HG03175 (cell line): ENCODE data around the gene NYAP1.
"Not testable (repeated sequence)": the region's sequence is repeated elsewhere in the genome, so short reads cannot be mapped to it uniquely, and the experiment has no call there.

Experiments
- ATAC-seq: cut with Tn5 transposase; IDR thresholded peaks from one replicate; pipeline ENCODE4 v1.9.1; 2021; ENCODE audit warnings: mild to moderate bottlenecking, moderate library complexity; ENCODE audit not compliant: unreplicated experiment

The NYAP1 gene

DNA sequence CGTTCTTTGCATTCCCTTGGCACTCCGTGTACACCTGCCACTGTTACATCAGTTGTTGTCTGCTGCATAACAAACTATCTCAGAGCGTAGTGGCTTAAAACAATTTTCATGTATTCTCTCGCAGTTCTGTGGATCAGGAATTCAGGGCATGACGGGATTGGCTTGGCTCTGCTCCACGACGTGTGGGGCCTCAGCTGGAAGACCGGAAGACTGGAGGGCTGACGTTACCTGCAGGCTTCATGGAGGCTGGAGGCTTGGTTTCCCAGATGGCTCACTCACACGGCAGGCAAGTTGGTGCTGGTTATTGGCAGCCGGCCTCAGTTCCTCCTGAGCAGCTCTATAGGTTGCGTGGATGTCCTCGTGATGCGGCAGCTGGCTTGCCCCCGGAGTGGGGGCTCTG is 25.5 kb downstream of the NYAP1 start:
- ATAC-seq = no peak

GRCh38 chr7:100510437-100511239 is 26.9 kb downstream of the NYAP1 start:
- no peak for ATAC-seq

DNA sequence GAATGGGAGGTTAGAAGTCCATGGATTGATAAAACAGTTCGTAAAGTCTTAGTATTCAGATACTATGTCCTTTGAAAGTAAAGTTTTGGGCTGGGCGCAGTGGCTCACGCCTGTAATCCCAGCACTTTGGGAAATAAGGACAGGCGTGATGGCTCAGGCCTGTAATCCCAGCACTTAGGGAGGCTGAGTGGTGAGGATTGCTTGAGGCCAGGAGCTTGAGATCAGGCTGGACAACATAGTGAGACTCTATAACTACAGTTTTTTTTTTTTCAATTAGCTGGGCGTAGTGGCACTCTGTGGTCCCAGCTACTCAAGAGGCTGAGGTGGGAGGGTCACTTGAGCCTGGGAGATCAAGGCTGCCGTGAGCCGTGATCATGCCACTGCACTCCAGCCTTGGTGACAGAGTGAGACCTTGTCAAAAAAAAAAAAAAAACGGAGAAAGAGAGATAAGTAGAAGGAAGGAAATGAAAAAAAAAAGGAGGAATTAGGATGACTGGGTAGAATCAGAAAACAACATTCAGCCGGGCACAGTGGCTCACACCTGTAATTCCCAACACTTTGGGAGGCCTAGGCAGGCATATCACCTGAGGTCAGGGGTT is 29.6 kb downstream of the NYAP1 start:
- no peak for ATAC-seq

GRCh38 chr7:100515072-100515532 is 31.4 kb downstream of the NYAP1 start:
- ATAC-seq = no peak

GRCh38 chr7:100516135-100516812 is 32.5 kb downstream of the NYAP1 start:
- peak; percentile 64 for ATAC-seq

- no peak for ATAC-seq
Observed at GRCh38 chr7:100517305-100517704, 33.6 kb downstream of the NYAP1 start.

- no peak for ATAC-seq
Observed at GRCh38 chr7:100519580-100519979, 35.9 kb downstream of the NYAP1 start.

DNA sequence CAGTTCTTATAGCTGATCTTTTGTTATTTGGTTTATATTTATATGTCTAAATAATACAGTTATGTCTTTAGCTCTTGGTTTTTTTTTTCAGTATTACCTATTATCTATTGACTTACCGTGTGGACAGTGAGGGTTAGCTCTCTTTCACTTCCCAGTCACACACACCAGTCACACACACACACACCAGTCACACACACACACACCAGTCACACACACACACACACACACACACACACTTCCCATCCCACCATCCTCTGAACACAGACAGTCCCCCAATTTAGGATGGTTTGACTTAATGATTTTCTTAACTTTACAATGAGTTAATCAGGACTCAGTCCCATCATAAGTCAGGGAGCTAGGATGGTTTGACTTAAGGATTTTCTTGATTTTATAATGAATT is 36.4 kb downstream of the NYAP1 start:
- ATAC-seq = no peak

DNA sequence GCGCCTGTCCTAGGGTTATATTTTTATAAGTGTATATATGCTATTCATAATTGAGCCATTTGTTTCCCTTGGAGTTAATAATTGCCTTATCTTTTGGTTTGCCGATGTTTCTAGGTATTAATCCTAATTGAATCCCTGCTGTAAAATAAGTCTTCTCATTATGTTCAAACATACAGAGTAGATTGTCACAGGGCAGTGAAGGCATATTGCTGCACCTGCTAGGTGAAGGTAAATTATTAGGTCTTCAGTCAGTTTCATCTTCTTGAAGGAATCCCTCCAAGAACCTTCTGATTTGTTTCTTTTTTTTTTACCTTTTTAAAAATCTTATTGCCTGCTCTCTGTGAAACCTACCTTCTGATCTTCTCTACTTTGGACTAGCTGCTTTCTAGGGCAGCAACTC is 37.3 kb downstream of the NYAP1 start:
- no peak for ATAC-seq

GRCh38 chr7:100521909-100522593 is 38.3 kb downstream of the NYAP1 start:
- ATAC-seq = not testable (repeated sequence)

GRCh38 chr7:100523192-100523591 is 39.5 kb downstream of the NYAP1 start:
- not testable (repeated sequence) for ATAC-seq

- ATAC-seq = not testable (repeated sequence)
Observed at GRCh38 chr7:100528108-100528866, 44.6 kb downstream of the NYAP1 start.

DNA sequence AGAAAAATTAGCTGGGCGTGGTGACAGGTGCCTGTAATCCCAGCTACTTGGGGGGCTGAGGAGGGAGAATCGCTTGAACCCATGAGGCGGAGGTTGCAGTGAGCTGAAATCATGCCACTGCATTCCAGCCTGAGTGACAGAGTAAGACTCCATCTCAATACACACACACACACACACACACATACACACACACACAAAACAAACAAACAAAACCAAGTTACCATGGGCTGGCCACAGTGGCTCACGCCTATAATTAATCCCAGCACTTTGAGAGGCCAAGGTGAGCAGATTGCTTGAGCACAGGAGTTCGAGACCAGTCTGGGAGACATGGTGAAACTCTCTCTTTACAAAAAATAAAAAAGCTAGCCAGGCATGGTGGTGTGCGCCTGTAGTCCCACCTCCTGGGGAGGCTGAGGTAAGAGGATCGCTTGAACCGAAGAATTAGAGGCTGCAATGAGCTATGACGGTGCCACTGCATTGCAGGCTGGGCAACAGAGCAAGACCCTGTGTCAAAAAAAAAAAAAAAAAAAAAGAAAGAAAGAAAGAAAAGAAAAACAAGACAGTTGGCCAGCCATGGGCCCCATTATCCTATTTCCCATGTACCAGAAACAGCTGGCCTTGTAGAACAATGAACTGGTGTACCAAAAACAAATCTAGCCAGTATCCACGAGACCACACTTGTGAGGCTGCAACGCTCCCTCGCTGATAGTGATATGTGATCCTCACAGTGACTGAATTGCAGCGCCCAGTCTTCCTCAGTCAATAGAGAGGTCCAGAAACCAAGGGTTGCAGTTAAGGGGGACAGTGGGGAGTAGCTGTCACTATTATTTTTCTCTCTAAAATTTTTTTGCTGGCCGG is 48.7 kb downstream of the NYAP1 start:
- ATAC-seq = no peak

DNA sequence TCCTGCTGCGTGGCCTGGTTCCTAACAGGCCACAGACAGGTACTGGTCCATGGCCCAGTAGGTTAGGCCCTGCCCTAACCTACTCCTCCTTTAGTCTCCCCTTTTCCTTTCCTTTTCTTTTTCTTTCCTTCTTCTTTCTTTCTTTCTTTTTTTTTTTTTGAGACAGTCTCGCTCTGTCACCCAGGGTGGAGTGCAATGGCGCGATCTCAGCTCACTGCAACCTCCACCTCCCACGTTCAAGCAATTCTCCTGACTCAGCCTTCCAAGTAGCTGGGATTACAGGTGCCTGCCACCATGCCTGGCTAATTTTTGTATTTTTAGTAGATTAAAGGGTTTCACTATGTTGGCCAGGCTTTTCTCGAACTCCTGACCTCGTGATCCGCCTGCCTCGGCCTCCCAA is 52.3 kb downstream of the NYAP1 start:
- ATAC-seq = not testable (repeated sequence)

DNA sequence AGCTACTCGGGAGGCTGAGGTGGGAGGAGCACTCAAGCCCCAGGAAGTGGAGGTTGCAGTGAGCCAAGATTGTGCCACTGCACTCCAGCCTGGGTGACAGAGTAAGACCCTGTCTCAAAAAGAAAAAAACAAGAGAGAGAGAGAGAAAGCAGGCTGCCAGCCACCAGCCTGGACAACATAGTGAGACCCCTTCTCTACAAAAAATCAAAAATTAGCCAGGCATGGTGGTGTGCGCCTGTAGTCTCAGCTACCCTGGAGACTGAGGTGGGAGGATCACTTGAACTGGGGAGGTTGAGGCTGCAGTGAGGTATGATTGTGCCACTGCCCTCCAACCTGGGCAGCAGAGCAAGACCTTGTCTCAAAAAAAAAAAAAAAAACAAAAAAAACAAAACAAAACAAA is 53.0 kb downstream of the NYAP1 start:
- ATAC-seq = not testable (repeated sequence)

DNA sequence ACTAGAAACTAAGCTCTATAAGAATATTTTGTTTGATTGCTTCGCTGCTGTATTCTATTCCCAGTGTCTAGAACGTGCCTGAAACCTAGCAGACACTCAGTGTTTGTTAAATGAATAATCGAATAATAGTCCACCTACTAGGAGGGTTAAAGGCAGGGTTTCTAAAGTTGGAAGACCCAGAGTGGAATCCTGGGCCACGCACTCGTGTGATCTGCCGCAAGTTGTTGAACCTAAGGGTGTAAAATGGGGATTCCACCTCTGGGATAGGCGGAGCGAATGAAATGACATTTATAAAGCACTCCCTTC is 54.6 kb downstream of the NYAP1 start:
- no peak for ATAC-seq

DNA sequence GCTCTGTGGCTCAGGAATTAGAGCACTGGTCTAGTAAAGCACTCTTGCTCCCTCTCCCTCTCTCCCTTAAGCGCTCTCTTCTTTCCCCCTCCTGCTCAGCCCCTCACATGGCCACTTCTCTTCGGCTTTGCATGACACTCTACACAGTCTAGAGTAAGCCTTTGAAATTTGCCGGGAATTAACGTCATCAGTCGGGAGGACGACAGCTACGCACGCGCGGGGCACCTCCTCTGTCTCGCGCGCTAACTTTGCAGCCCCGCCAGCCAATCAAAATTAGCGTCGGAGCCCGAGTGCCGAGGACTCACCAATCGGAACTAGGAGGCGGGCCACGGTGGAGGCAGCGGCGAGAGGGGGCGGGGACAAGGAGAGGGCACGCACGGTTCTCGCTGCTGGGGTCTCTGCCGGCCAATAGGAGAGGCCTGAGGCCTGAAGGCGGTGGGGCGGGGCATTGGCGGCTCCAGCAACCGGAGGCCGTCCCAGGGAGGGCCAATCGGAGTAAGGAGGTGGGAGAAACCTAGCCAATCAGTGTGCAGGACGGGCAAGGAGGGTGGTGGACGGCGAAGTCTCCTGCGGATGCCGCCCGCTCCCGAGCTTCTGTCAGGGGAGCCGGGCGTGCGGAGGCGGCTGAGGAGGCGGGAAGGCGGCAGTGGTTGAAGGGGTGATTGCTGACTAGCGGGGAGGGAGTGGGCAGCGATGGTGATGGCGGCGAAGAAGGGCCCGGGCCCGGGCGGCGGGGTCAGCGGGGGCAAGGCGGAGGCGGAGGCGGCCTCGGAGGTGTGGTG is 55.1 kb downstream of the NYAP1 start, which contains the start of gene AGFG2:
TSS of gene AGFG2 (plus strand) at position 550 of the 782 bp plus-strand sequence. CDS start at position 694, 144 bp downstream.
- ATAC-seq = peak; percentile 97

GRCh38 chr7:100539436-100540006 is 55.8 kb downstream of the NYAP1 start:
- no peak for ATAC-seq
